ENCODE measurements around the gene CFAP61. TPM values are rescaled to one million over a fixed set of nuclear protein-coding genes. Genes with fewer than 3 reads are reported as not detected.
"Not testable (repeated sequence)": the region's sequence is repeated elsewhere in the genome, so short reads cannot be mapped to it uniquely, and the experiment has no call there.

Gene CFAP61, protein sequence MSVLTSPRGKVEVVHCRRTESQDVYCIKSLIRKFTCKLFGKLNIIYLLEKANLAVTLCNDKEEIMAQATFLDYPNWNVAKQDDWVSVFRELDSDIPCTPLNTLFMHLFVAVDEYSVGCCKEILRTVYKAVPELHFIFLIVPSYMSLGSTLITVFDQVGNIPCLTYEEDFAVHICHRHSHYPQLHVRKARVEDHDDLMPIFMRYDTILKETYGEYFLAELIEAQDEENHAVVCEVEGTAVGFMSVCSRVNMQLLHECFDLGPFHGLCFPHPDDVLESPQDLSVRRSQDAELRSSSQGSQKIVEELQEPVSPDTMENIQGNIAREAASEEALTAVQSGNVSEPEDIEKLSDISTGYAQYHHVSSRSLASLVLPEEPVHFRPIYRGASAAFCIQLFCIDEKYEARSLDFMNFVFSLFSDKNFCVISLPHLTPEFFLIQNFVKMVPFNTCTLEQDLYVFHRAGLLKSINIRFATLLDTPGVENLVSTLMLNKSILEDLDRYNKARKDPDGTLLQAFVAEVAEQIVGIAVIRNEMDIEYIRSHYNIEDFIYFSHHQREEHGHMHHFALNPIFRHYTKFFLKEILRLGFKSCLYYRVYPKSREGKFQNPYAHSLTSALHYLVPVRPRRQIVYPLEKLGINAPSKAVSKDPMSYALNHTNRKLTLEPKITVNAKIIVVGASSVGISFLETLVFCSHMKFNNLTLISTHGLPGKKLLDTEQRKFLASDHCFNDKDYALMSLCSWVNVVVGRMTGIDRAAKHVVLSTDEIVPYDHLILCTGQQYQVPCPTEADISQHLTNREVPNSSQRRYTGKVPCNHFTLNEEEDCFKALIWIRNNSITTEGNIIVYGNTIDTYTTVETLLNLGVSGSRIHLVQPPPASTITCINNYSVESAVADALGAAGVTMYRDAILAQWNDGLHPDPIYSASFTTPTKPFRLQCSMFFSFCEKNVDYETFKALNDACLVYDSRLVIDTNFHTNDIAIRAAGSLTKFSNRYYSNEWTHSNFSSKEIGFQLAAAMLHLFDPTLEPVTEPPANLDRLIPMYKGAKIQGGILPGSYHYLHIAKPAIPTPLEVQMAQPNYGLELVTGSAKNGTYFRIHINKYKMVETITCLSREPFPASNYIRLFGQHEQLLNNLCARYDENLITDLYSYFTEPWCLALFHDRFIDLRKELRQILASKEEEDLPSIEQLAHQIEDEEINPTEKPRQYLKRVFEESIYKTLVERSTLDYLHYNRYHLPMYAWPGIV
- 0.03 TPM for polyA plus RNA-seq (2013, experiment 1 of 2)
- 0.12 TPM for polyA plus RNA-seq (2013, experiment 2 of 2)

DNA sequence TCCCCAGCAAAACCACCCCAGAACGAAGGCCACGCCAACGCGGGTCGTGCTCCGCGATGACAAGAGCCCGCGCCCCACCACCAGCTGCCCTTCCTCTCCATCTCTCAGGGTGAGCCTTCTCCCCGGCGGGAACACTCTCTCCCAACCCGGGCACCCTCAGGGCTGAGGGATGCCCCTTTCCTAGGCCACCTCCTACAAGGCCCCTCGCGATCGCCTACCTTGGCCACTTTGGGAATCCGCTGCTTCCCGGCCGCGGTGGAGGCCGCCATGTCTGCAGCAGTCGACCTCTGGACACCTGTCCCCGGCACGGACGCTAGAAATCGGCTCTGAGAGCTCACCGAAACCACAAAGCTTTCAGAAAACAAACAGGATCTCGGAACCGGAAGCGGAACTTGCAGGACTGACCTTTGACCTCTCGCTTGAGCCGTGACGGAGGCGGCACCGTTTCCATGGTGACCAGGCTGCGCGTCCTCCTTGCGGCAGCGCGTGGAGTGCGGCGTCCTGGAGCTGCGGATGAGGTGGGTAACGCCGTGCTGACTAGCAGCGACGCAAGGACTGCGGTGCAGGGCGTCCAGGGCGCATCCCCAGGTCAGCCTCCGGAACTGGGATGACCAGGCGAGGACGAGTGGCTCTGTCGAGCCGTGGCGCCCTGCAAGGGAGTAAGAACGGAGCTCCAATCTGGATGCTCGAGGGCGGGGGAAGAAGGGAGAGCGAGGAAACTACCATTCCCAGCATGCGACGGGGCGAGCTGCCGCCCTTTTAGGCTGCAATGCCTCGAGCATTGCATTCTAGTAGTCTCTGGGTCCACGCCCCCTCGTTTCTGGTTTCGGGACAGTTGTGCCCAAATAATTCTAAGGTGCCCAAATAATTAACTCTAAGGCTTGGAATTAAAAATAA, at the start of gene CFAP61, which contains the start of gene CRNKL1:
Gene CFAP61, plus strand, starts transcription at position 459 of the 897 bp plus-strand sequence. CDS start 4,122 bp downstream, outside the sequence.
Gene CRNKL1, minus strand, starts transcription at position 393 of the 897 bp plus-strand sequence. Its CDS starts 124 bp downstream, at position 269.
- Histone ChIP-seq H3K36me3 (ENCODE audit: control insufficient read depth in 1 of 2, insufficient read depth in 2 of 2, low read depth in 1 of 2, low read length in 2 of 2) (peaks cover 9 to 32% of the 10 kb centered on the region in 2 experiments), H2BK5ac (ENCODE audit: low read depth, low read length, poor library complexity, severe bottlenecking) (no peak within 1 kb of the TSS), H3K14ac (ENCODE audit: low read length in 2 of 2) (peak within 1 kb of the TSS in 1 of 2 experiments; percentile 19), H3K9ac (ENCODE audit: low read length) (peak within 1 kb of the TSS; percentile 94), H3K23ac (ENCODE audit: low read length in 2 of 2) (no peak within 1 kb of the TSS), H3K27me3 (ENCODE audit: control insufficient read depth in 1 of 2, insufficient read depth in 1 of 2, low read length in 2 of 2) (peaks cover 0 to 3% of the 10 kb centered on the region in 2 experiments), H3K18ac (ENCODE audit: low read depth in 1 of 2, low read length in 2 of 2) (peak within 1 kb of the TSS; percentile 23 to 67), H2BK120ac (ENCODE audit: low read depth, low read length) (no peak within 1 kb of the TSS), H2BK12ac (ENCODE audit: low read length in 2 of 2) (no peak within 1 kb of the TSS), H3K4ac (ENCODE audit: low read depth in 1 of 2, low read length in 2 of 2) (peak within 1 kb of the TSS in 1 of 2 experiments; percentile 22), H3K9me3 (ENCODE audit: control insufficient read depth, low read length) (no peaks in the 10 kb centered on the region), H3K4me1 (ENCODE audit: control insufficient read depth, insufficient read depth, low read depth, low read length) (no peaks in the 10 kb centered on the region), H3K27ac (ENCODE audit: low read length, poor library complexity, severe bottlenecking) (peak within 1 kb of the TSS; percentile 67), H2AK5ac (ENCODE audit: low read length, severe bottlenecking) (no peak within 1 kb of the TSS), H4K91ac (ENCODE audit: low read length) (no peak within 1 kb of the TSS), H3K79me1 (replicated peaks; ENCODE audit: low read length, poor library complexity, severe bottlenecking) (peaks cover 7% of the 10 kb centered on the region), H3K4me2 (ENCODE audit: low read length, poor library complexity, severe bottlenecking) (peak within 1 kb of the TSS; percentile 78), H2AFZ (ENCODE audit: low read depth, low read length) (peak within 1 kb of the TSS; percentile 100), H3K4me3 (ENCODE audit: insufficient read depth in 1 of 2, low read depth in 1 of 2, low read length in 2 of 2) (peak within 1 kb of the TSS; percentile 94 to 96), H2BK15ac (ENCODE audit: low read depth, poor library complexity, severe bottlenecking) (no peak within 1 kb of the TSS), H4K8ac (ENCODE audit: low read length) (peak within 1 kb of the TSS; percentile 94)
- peak; percentile 97 for DNase-seq
- WGBS = under 1% methylated on average over 64 of the region's 67 CpGs

DNA sequence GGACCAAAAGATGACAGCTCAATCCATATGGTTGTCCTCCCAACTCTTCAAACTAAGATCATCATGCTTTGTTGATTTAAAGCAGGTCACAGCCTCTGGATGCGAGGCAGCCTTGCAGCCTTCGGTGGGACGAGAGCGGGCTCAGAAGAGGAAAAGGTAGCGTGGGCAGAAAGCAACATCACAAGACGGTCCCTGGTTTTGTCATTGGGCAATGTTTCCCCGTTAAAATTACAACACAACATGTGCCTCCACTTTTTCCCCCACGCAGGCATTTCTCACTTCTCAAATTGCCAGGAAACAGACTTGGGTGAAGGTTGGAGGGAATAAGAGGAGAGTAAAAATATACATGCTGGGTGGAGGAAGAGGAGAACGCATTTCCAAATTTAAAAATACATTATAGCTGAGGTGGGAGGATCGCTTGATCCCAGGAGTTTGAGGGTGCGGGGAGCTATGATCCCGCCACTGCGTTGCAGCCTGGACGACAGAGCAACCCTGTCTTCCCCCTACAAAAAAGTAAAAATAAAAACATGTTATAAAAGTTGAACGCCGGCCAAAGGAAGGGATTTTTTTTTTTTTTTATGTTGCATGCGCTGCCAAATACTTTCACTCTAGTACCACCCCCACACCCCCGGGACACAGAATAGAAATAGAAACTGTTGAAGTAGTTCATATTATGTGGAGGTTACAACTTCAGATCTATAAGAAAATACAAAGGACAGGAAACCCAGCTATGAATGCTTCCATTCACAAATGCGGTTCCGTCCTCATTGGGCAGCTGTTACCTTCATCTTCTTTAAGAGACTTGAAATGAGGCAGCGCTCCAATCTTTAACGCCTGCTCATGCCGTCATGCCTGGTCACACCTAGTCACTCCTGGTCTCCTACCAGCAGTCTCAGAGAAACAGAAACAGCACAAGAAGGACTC, 49.0 kb upstream of the CFAP61 start:
- Histone ChIP-seq H3K23ac (ENCODE audit: low read length in 2 of 2) (no peak overlapping the region), H4K8ac (ENCODE audit: low read length) (no peak overlapping the region), H2BK12ac (ENCODE audit: low read length in 2 of 2) (no peak overlapping the region), H3K9me3 (ENCODE audit: control insufficient read depth, low read length) (no peaks in the 10 kb centered on the region), H3K4me1 (ENCODE audit: control insufficient read depth, insufficient read depth, low read depth, low read length) (peaks cover 2% of the 10 kb centered on the region), H4K91ac (ENCODE audit: low read length) (no peak overlapping the region), H3K36me3 (ENCODE audit: control insufficient read depth in 1 of 2, insufficient read depth in 2 of 2, low read depth in 1 of 2, low read length in 2 of 2) (peaks cover 36 to 61% of the 10 kb centered on the region in 2 experiments), H2BK5ac (ENCODE audit: low read depth, low read length, poor library complexity, severe bottlenecking) (no peak overlapping the region), H3K9ac (ENCODE audit: low read length) (peak overlapping the region; percentile 80), H3K4me2 (ENCODE audit: low read length, poor library complexity, severe bottlenecking) (no peak overlapping the region), H3K27ac (ENCODE audit: low read length, poor library complexity, severe bottlenecking) (no peak overlapping the region), H3K14ac (ENCODE audit: low read length in 2 of 2) (peak overlapping the region in 1 of 2 experiments; percentile 7), H2AFZ (ENCODE audit: low read depth, low read length) (no peak overlapping the region), H3K18ac (ENCODE audit: low read depth in 1 of 2, low read length in 2 of 2) (peak overlapping the region in 1 of 2 experiments; percentile 14), H3K27me3 (ENCODE audit: control insufficient read depth in 1 of 2, insufficient read depth in 1 of 2, low read length in 2 of 2) (no peaks in the 10 kb centered on the region), H2AK5ac (ENCODE audit: low read length, severe bottlenecking) (no peak overlapping the region), H2BK120ac (ENCODE audit: low read depth, low read length) (no peak overlapping the region), H3K4me3 (ENCODE audit: insufficient read depth in 1 of 2, low read depth in 1 of 2, low read length in 2 of 2) (peak overlapping the region in 1 of 2 experiments; percentile 64), H3K4ac (ENCODE audit: low read depth in 1 of 2, low read length in 2 of 2) (no peak overlapping the region), H3K79me1 (replicated peaks; ENCODE audit: low read length, poor library complexity, severe bottlenecking) (peaks cover 30% of the 10 kb centered on the region), H2BK15ac (ENCODE audit: low read depth, poor library complexity, severe bottlenecking) (no peak overlapping the region)
- 99% methylated on average over 12 of the region's 23 CpGs for WGBS
- DNase-seq = no peak

DNA sequence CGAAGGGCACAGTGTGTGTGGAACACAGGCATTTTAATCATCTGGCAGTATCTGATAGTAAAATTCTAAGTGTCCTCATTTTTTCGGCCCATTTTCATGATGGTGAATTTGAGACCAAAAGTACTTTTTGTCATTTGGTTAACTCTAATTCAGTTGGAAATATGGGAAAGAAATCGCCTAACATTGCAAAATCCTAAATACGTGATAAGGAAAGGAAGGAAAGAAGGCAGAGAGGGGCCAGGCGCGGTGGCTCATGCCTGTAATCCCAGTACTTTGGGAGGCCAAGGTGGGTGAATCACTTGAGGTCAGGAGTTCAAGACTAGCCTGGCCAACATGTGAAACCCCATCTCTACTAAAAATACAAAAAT, 48.4 kb upstream of the CFAP61 start:
- H3K4me2 ChIP-seq (ENCODE audit: low read length, poor library complexity, severe bottlenecking); H3K9me3 ChIP-seq (ENCODE audit: control insufficient read depth, low read length); H3K27ac ChIP-seq (ENCODE audit: low read length, poor library complexity, severe bottlenecking); H2BK15ac ChIP-seq (ENCODE audit: low read depth, poor library complexity, severe bottlenecking); H3K27me3 ChIP-seq (ENCODE audit: control insufficient read depth in 1 of 2, insufficient read depth in 1 of 2, low read length in 2 of 2); H2BK12ac ChIP-seq (ENCODE audit: low read length in 2 of 2); H4K91ac ChIP-seq (ENCODE audit: low read length); H2BK5ac ChIP-seq (ENCODE audit: low read depth, low read length, poor library complexity, severe bottlenecking); H3K4ac ChIP-seq (ENCODE audit: low read depth in 1 of 2, low read length in 2 of 2); H3K14ac ChIP-seq (ENCODE audit: low read length in 2 of 2); H3K18ac ChIP-seq (ENCODE audit: low read depth in 1 of 2, low read length in 2 of 2); H3K23ac ChIP-seq (ENCODE audit: low read length in 2 of 2); DNase-seq; H3K4me1 ChIP-seq (ENCODE audit: control insufficient read depth, insufficient read depth, low read depth, low read length); H4K8ac ChIP-seq (ENCODE audit: low read length); H2BK120ac ChIP-seq (ENCODE audit: low read depth, low read length); H2AFZ ChIP-seq (ENCODE audit: low read depth, low read length); H2AK5ac ChIP-seq (ENCODE audit: low read length, severe bottlenecking): not testable (repeated sequence)
- peak overlapping the region in 1 of 2 experiments; percentile 64 for H3K4me3 ChIP-seq (ENCODE audit: insufficient read depth in 1 of 2, low read depth in 1 of 2, low read length in 2 of 2)
- peaks cover 29 to 54% of the 10 kb centered on the region in 2 experiments for H3K36me3 ChIP-seq (ENCODE audit: control insufficient read depth in 1 of 2, insufficient read depth in 2 of 2, low read depth in 1 of 2, low read length in 2 of 2)
- peak overlapping the region; percentile 80 for H3K9ac ChIP-seq (ENCODE audit: low read length)
- 99% methylated on average over 4 of the region's 6 CpGs for WGBS
- H3K79me1 ChIP-seq (replicated peaks; ENCODE audit: low read length, poor library complexity, severe bottlenecking) = peaks cover 23% of the 10 kb centered on the region
